GF-D8 (cell line): Measurements from ENCODE around the gene TRPV5.
"Not testable (repeated sequence)": the region's sequence is repeated elsewhere in the genome, so short reads cannot be mapped to it uniquely, and the experiment has no call there.

Experiments
- DNase-seq: peaks from one replicate; lab custom pipeline; 2025; lab: John Stamatoyannopoulos, UW

TRPV5 gene

DNA sequence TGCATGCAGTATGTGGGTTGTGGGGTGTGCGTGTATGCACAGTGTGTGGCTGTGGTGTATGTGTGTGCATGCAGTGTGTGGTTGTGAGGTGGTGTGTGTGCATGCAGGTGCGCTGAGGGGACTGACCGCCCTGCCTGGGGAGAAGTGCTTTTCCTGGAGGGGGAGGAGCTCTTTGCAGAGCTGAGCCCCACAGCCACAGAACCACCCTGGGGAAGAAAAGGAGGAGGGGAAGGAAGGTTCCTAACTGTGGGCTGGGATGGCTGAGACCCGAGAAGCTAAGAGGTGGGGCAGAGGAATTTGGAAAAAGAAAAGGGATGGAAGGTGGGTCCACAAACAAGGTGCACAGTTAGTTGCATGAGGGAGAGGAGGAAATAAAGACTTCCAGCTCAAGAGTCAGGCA is at the start of gene TRPV5:
TRPV5 (minus strand) TSS at position 123 of the 400 bp plus-strand sequence. CDS start 287 bp downstream, outside the sequence.
- DNase-seq, result no peak

DNA sequence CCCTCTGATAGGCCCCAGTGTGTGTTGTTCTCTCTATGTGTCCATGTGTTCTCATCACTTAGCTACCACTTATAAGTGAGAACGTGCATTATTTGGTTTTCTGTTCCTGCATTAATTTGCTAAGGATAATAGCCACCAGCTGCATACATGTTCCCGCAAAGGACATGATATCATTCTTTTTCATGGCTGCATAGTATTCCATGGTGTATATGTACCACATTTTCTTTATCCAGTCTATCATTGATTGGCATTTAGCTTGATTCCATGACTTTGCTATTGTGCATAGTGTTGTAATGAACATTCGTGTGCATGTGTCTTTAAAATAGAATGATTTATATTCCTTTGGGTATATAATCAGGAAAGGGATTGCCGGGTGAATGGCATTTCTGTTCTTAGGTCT is 44.9 kb upstream of the TRPV5 start:
- DNase-seq, result not testable (repeated sequence)

DNA sequence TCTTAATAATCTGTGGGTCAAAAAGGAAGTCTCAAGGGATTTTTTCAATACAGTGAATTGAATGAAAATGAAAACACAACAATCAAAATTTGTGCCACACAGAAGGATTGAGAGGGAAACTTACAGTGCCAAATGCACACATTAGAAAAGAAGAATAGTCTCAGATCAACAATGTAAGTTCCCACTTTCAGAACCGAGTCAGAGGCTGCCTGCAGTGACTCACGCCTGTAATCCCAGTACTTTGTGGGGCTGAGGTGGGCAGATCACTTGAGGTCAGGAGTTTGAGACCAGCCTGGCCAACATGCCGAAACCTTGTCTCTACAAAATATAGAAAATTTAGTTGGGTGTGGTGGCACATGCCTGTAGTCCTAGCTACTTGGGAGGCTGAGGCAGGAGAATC is 41.1 kb upstream of the TRPV5 start:
- no peak for DNase-seq

DNA sequence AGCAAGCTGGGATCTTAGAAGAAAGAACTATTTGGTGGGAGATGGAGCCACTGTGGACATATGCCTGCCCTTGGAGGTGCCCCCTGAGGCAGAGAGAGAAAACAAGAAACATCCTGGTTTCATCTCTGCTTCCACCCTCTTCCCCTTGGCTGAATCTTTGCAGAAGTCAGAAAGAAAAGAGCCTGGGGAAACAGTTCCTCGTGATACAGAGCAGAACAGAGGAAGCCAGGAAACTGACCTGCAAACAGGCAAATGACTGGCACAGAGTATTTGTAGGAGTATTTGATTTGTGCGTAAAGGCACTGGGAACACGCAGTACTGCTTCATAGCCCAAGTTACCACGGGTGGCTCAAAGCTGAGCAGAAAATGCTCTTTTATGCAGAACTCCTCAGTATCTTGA is 35.6 kb upstream of the TRPV5 start:
- no peak for DNase-seq

DNA sequence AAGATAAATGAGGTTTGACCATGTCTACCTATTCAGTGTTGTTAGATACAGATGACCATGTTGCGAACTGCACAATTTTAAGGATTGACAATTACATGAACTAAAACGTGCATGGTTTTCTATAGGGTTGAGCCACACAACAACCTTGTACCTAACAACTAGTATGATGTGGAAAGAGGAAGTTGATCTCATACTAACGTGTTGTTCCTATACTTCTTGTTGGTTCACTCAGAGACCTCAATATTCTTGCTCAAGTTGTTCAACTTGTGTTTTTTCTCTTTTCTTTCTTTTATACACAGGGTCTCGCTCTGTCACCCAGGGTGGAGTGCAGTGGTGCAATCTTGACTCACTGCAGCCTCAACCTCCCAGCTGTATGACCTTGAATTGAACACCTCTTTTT is 34.7 kb upstream of the TRPV5 start:
- no peak for DNase-seq

DNA sequence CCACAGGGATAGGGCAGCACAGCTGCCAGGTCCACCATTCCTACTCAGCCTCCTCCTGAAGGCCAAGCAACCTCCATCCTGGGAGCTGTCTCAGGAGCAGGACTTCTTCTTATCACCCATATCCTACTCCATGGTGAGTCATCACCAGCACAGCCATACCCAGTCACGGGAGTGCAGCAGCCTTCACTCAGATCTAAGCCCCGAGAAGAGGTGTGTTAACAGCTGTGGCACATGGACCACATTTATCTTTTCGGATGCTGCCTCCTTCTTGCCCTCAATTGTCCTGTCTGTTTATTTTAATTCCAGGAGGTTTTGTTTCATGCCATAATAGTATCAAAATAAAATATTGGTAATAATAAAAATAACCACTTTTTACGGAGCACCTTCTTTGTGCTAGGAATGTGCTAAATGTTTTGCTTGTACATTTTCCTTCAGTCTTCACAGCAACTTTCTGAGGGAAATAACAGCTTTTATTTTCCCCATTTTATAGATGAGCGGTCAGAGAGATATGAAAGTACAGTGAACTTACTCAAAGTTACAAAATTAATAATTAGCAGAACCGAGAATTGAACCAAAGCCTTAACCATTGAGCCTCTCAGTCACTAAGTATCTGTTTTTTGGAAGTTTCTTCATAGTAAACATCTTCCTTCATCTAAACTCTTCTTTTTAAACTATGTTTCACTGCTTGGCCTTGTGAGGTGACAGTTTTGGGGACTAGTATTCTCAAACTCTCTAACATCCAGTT is 31.1 kb upstream of the TRPV5 start:
- DNase-seq, result no peak

DNA sequence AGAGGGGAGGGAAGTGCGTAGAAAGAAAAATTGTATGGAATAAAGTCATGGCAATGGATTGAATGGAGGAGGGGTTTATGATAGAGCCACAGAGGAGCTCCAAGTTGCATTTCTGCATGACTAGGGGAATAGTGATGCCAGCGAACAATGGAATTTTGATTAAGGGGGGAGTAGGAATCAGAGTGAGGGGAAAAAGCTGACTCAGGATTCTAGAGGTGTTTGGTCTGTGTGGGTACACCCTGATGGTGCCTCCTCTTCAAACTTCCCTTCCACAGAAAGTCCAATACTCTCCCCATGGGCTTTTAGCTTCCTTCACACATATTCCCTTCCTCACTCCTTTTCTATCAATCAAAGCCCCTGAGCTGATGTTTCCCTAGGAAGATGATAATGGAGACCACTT is 30.4 kb upstream of the TRPV5 start:
- DNase-seq, result no peak

DNA sequence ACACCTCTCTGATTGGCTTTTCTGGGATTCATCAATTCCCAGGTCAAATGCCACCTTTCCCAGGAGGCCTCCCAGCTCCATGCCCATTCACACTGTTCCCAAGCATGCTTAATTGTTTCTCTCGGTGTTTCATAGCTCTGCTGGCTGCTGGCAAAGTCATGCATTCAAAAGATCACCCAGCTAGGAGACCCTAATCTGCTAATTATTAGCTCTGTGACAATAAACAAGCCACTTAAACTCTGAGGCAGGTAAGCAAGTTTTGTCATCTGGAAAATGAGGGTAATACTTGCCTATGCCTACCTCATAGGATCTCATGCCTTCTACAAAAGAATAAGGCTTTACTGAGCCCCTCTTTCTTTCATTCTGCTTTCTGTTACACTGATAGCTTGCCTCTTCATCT is 29.4 kb upstream of the TRPV5 start:
- no peak for DNase-seq

DNA sequence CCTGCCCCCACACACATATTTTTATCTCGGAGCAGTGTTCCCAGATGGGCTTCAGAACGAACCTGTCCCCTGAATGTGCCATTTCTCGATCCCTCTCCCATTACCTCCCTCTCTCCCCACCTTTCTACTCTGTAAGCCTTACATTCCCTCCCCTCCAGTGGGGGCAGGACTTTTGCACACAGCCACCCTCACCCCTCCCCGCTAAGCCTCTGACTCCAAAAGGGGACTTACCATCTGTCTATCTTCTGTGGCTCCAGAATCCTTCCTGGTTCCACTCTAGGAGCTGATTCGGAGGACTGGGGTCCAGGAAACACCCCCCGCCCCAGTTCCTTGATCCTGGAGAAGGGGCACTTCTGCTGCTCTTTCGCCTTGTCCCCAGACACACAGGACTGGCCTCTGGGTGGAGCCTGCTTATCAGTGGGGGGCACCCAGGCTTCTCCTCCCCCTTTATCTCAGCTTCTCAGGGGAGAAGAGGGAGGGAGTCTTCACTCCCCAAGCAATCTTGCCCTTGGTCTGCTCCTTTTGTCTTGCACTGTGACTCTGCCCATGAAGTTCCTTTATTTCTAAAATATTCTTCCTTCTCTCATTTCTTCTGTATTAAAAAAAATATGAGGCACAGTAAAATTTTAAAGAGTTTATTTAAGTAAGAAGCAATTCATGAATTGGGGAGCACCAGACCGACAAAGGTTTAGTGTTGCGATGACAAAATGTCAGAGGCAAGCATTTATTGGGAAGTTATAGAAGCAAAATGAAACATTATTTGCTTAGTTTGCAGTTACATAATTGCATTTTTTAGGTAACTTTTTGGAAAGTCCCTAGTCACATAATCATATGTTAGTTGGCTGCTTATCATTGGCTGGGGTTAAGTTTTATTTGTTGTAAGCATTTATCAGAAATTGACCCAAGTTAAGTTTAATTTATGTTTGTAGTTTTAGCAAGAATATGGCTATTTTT is 28.7 kb upstream of the TRPV5 start, which contains the start of gene KEL:
KEL (minus strand) TSS at position 391 of the 954 bp plus-strand sequence; CDS start at position 234, 157 bp downstream.
- no peak for DNase-seq

DNA sequence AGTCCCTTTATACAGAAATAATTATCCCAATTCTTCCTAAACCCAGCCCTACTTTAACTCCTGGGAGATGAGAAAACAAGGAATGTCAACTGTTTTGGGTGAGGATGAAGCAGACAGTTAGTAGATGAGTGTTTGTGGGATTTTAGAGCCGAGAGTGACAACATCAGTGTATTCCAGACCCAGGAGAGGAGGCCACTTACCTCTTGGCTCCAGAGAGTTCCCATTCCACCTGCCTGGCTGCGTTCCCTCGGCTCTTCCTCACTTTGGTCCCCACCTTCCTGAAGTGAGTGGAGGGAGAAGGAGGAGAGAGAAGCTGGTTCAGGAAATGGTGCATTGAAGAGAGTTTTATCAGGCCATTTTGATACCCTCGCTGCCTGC is 28.0 kb upstream of the TRPV5 start:
- no peak for DNase-seq

DNA sequence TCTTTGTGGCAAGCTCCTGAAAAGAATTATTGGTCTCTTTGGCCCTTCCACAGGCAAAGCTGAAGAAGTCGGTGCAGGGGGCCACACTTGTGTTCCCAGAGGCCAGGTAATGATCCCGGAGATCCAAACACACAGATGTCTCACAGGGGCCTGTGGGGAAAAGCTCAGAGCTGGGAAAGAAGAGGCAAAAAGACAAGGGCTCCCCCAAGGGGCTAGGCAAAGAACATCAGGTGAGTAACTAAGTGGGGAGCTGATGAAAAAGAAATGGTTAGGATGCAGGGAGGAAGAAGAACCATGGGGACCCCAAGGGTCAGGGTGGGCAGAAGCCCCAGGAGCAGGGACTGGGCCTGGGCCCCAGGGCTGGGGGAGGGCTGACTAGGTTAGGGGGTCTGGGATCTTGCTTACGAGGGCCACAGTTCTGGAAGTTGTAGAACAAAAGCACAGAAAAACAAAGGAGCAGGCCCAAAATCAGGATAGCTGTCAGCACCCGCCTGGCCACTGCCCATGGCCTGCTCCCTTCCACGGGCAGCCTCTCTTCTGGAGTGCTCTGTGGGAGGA is 27.5 kb upstream of the TRPV5 start:
- no peak for DNase-seq

DNA sequence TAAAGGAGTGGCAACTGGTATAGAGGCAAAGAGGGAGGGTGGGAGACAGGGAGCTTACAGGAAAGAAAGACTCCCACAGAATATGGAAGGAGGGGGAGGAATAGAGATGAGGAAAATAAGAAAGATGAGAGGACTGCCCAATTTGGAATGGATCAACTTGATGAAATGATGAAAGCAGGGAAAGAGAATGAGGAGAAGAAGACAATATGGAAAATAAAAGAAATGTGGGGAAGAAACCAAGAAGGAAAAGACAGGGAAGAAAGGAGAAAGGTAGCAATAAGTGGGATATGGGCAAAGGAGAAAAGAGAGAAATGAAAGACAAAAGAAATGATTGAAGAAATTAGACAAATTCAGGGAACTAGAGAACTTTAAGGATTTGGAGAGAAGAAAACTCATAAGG is 25.7 kb upstream of the TRPV5 start:
- DNase-seq, result no peak

DNA sequence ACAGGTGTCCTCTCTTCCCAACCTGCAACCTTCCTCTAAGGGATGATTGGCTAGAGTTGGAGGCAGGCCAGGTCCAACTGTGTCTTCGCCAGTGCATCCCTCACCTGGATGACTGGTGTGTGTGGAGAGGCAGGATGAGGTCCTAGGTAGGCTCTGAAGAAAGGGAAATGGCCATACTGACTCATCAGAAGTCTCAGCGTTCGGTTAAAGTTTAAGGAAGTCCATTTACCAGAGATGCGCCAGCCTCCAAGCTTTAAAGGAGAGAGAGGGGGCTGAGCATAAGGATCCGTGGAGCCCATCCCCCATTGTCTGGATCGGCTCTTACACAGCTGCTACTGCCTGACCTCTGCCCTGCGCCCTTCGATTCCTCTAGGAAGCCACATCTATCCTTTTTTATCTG is 24.2 kb upstream of the TRPV5 start:
- DNase-seq, result no peak

DNA sequence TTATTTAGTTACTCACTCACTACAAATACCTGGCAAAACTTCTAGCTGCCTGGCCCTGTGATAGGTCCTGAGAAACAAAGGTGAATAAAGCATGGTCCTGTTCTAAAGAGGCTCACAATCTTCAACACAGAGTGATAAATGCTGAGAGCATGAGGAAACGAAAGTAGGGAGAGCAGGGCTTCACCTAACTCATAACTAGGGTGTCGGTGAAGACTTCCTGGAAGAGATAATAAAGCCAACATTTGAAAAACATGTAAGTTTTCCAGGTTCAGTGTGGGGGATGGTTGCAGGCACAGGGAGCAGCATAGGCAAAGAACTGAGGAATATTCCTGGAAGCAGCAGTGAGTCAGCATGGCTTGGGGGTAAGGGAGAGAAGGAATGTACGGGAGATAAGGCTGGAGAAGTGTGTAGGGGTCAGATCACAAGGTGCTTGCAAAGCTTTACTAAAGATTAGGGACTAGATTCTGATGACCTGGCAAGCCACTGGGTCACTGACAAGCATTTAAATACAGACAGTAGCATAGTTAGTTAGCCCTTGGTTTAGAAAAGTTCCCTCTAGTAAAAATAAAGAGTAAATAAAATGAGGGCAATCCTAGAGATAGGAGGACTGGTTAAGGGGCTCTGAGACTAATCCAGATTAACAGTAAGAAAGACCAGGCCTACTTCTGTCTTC is 23.5 kb upstream of the TRPV5 start:
- no peak for DNase-seq

DNA sequence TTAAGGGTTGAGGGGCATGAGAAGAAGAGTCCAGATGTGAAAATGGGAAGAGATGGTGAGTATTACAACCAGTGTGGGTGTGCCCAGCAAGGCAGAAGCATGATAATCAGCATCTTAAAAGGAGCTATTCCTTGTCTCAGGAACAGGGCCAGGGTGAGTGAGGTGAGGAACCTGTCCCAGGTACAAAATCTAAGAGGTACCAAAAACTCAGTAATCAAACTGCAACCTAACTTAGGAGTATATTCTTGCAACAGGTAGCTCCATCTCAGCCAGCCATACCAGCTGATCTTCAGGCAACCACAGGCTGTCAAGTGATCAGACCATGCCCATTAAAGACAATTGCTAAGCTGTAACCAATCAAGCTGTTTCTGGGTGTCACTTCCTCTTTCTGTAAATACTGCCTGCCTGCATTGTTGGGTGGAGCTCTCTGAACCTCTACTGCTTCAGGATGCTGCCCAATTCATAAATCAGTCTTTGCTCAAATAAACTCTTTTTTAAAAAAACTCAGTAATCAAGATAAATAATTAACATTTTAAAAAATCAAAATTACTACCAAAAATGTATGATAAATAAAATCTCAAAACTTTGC is 21.2 kb upstream of the TRPV5 start:
- DNase-seq, result no peak

DNA sequence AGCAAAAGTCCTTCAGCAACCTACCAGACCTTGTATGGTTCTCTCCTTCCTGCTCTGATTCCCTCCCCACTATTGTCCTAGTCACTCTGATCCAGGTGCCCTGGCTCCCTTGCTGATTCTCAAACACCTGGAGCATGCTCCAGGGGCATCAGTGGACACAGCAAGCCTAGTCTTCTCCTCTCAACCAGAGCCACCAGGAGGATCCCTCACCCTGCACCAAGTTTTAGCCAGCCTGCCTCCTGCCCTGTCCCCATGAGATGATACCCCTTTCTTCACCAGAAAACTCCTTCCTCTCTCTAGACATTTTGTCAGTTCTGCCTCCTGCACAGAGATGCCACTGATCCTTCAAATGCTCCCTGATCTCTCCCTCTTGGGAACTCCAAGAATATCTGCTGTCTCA is 16.7 kb upstream of the TRPV5 start:
- no peak for DNase-seq

DNA sequence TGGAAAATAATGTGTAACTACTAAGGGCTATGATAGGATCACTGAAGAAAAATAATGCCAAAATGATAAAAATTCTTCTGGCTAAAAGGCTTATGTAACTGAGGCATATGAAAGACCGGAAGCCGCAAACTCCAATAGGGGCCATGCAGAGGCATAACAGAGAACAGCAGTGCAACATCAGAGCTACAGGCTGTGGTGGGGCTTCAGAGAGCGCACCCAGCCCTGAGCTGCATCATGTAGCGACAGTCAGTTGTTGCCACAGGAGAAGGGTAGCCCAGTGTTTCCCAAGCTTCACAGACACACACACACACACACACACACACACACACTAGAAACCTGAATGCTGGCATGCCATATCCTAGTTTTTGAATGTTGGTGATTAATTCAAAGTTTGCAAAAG is 15.1 kb upstream of the TRPV5 start:
- no peak for DNase-seq

DNA sequence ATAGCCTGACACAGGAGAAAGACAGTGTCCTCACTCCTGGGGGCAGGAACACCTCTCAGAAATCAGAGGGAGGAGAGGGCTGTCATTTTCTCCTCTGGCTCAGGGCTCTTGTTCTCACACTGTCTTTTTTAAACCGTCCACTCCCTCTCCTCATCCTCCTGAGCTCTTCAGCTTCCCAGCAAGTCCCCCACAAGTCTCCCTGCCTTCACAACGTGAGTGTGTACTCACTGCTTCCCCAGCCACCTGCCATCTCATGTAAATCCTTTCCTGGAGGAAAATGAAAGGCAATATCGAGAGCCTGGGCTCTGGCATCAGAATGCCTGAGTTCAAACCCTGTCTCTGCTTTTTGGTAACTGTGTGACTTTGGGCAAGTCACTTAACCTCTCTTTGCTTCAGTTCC is 11.5 kb upstream of the TRPV5 start:
- DNase-seq, result no peak

DNA sequence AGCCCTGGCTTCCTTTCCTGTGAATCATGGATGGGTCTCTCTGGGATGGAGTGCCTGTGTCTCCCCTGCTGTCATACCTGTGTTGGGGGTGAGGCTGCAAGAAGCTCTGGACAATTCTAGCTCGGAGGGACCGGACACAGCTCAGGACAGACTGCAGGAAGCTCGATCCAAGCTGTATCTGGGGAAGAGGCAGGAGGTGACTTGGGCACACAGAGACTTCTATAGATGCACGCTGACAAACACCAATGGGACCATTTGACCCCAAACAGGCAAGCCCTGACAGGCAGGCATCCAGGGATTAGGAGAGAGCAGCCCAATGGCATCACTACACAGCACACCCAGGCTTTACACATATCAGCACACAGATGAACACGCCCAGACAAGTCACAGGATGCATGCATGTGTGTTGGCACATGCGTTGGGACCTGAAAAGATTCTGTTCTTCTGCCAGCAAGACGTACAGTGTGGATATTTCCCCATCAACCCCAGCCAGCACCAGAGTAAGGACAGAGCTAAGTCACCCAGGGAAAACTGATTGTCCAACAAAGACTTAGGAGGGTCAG is 10.2 kb upstream of the TRPV5 start:
- no peak for DNase-seq

DNA sequence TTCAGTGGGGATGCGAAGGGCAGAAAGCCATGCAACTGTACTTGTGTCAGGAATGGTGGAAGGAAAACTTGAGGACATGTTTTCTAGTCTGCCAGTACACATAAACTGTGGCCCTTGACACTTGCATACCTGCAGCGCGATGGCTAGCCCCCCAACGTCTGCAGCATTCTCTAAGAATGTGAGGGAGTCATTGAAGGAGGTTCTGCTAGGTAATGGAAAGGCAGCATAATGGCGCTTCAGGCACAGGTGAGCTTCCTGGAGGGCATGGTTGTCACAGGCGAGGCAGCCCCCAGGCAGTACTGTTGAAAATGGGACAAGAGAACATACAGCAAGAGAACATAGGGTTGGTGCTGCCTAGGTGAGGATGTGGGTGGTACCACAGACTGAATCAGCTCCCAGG is 9.2 kb upstream of the TRPV5 start:
- no peak for DNase-seq

DNA sequence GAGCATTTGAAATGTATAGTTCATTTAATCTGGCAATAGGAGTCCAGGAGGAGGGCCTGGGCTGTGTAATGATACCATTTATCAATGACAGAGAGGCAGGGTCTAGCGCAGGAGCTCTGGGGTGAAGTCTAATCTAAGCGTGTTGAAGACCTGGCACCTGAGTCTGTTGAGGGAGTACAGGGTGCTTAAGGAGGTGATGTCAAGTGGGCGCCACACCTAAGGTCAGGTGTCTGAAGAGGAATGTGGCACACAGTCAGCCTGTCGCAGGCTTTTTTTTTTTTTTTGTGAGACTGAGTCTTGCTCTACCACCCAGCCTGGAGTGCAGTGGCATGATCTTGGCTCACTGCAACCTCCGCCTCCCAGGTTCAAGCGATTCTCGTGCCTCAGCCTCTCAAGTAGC is 8.0 kb upstream of the TRPV5 start:
- no peak for DNase-seq
